ENCODE data around the gene ACER3.
"Not testable (repeated sequence)": the region's sequence is repeated elsewhere in the genome, so short reads cannot be mapped to it uniquely, and the experiment has no call there.

ACER3 gene

GRCh38 chr11:76919887-76920746, 59.4 kb downstream of the ACER3 start:
- DNase-seq (ENCODE audit: low read depth in 2 of 2) = peak; percentile 5 to 29

GRCh38 chr11:76927160-76927559, 66.4 kb downstream of the ACER3 start:
- no peak for DNase-seq (ENCODE audit: low read depth in 2 of 2)

- no peak for DNase-seq (ENCODE audit: low read depth in 2 of 2)
Measured at GRCh38 chr11:76935042-76935441, 74.3 kb downstream of the ACER3 start.

GRCh38 chr11:76939219-76939631, 78.5 kb downstream of the ACER3 start:
- DNase-seq (ENCODE audit: low read depth in 2 of 2) = no peak

GRCh38 chr11:76944225-76944624, 83.5 kb downstream of the ACER3 start:
- DNase-seq (ENCODE audit: low read depth in 2 of 2) = no peak

- no peak for DNase-seq (ENCODE audit: low read depth in 2 of 2)
Measured at GRCh38 chr11:76946223-76946622, 85.5 kb downstream of the ACER3 start.

GRCh38 chr11:76947190-76947589, 86.5 kb downstream of the ACER3 start:
- no peak for DNase-seq (ENCODE audit: low read depth in 2 of 2)

GRCh38 chr11:76947800-76948199, 87.1 kb downstream of the ACER3 start:
- DNase-seq (ENCODE audit: low read depth in 2 of 2) = no peak

- no peak for DNase-seq (ENCODE audit: low read depth in 2 of 2)
Measured at GRCh38 chr11:76955459-76956114, 94.9 kb downstream of the ACER3 start.

- no peak for DNase-seq (ENCODE audit: low read depth in 2 of 2)
Measured at GRCh38 chr11:76962583-76963416, 102.1 kb downstream of the ACER3 start.

GRCh38 chr11:76963417-76964168, 102.9 kb downstream of the ACER3 start:
- DNase-seq (ENCODE audit: low read depth in 2 of 2) = not testable (repeated sequence)

- DNase-seq (ENCODE audit: low read depth in 2 of 2) = no peak
Measured at GRCh38 chr11:76972051-76972450, 111.3 kb downstream of the ACER3 start.

GRCh38 chr11:76974179-76974891, 113.6 kb downstream of the ACER3 start:
- no peak for DNase-seq (ENCODE audit: low read depth in 2 of 2)

GRCh38 chr11:76975513-76975912, 114.8 kb downstream of the ACER3 start:
- DNase-seq (ENCODE audit: low read depth in 2 of 2) = no peak

- no peak for DNase-seq (ENCODE audit: low read depth in 2 of 2)
Measured at GRCh38 chr11:76977791-76978190, 117.1 kb downstream of the ACER3 start.

- DNase-seq (ENCODE audit: low read depth in 2 of 2) = no peak
Measured at GRCh38 chr11:76978239-76978638, 117.5 kb downstream of the ACER3 start.

GRCh38 chr11:76978818-76979217, 118.1 kb downstream of the ACER3 start:
- DNase-seq (ENCODE audit: low read depth in 2 of 2) = no peak

- no peak for DNase-seq (ENCODE audit: low read depth in 2 of 2)
Measured at GRCh38 chr11:76980196-76980595, 119.5 kb downstream of the ACER3 start.

GRCh38 chr11:76984743-76985142, 124.0 kb downstream of the ACER3 start:
- no peak for DNase-seq (ENCODE audit: low read depth in 2 of 2)

- no peak for DNase-seq (ENCODE audit: low read depth in 2 of 2)
Measured at GRCh38 chr11:76987203-76987602, 126.5 kb downstream of the ACER3 start.

GRCh38 chr11:76990628-76991027, 129.9 kb downstream of the ACER3 start:
- DNase-seq (ENCODE audit: low read depth in 2 of 2) = no peak

All from stimulated activated CD4-positive, alpha-beta T cell treated with anti-CD3 and anti-CD28 coated beads, Interleukin-12 subunit alpha, Interleukin-12 subunit beta, amount 100 ng/mL, for 24 hours (primary cell).